Ishikawa (cell line): ENCODE measurements around the gene SGCD.

Experiments used
- RAD21 ChIP-seq: IDR thresholded peaks from 2 replicates; pipeline ENCODE4 v1.6.1; 2012; ENCODE audit warnings: low read depth
- TAF1 ChIP-seq: IDR thresholded peaks from 2 replicates; pipeline ENCODE4 v1.6.1; 2012; ENCODE audit warnings: low read depth, mild to moderate bottlenecking

GRCh38 chr5:156640691-156641241 lies 313.8 kb downstream of the SGCD start:
- TF ChIP-seq TAF1 = no peak
- no peak for TF ChIP-seq RAD21
